Measurements from ENCODE around the gene SEMA3D. TPM values are rescaled to one million over a fixed set of nuclear protein-coding genes. Genes with fewer than 3 reads are reported as not detected.

Gene SEMA3D
- total and polyA plus RNA-seq, 2 of the 4 experiments (the other 2 are of a cell fraction) = 2.9 to 13.6 TPM

DNA sequence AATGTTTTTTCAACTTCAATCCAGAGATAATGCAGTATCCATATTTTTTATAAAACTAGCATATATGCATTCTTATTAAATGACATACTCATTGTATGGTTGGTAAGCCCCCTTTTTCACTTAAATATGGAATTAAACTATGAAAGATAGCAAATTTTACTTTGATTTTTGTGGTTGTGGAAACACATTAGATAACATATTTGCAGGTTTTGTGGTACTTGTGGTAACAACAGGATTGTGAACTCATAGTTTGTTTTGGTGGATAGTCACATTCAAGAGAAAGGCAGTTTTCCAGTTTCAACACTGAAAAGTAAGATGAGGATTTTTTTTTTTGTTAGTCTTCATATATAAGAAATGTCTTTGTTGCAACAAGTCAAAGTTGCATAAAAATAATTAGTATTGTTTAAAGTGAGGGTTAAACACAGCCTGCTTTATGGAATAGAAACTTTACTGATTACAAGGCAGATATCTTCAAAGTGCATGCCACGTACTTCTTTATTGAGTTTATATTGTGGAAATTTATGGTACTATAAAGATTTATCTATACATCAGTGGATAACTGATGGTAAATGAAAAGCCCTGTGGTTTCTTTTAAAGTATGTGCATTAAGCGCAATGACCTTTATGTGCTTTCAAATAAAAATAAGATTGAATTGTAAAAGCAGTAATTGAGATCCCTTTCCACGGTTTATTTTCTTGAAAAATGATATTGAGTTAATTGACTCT lies 39.7 kb upstream of the SEMA3D start:
- Histone ChIP-seq H3K79me1 (ENCODE audit: low read depth in 1 of 2, low read length in 2 of 2) (no peaks in the 10 kb centered on the region), H3K4ac (ENCODE audit: low read depth, low read length) (no peak overlapping the region), H2AK5ac (ENCODE audit: low read depth, low read length) (no peak overlapping the region), H3K14ac (replicated peaks; ENCODE audit: low read depth, low read length) (no peak overlapping the region), H3K18ac (ENCODE audit: low read depth, low read length) (no peak overlapping the region), H3K56ac (ENCODE audit: extremely low read depth, insufficient read depth, low read length) (no peak overlapping the region), H3K4me3 (ENCODE audit: insufficient read depth, low read depth, low read length) (no peak overlapping the region), H4K5ac (ENCODE audit: low read depth, low read length) (no peak overlapping the region), H3K36me3 (ENCODE audit: control insufficient read depth, insufficient read depth, low read length) (no peaks in the 10 kb centered on the region), H2AK9ac (replicated peaks; ENCODE audit: low read depth, low read length, poor library complexity) (no peak overlapping the region), H3K27ac (ENCODE audit: insufficient read depth, low read length) (no peak overlapping the region), H3K4me1 (ENCODE audit: control insufficient read depth, insufficient read depth, low read length) (peaks cover 2% of the 10 kb centered on the region; the same call in 1 of the 2 replicates), H2BK20ac (ENCODE audit: low read depth, low read length) (no peak overlapping the region), H2BK5ac (ENCODE audit: low read depth, low read length, poor library complexity, severe bottlenecking) (no peak overlapping the region), H3K9me3 (ENCODE audit: control insufficient read depth, insufficient read depth, low read length) (no peaks in the 10 kb centered on the region), H3K9me1 (ENCODE audit: insufficient read depth, low read length) (no peaks in the 10 kb centered on the region), H2BK15ac (ENCODE audit: low read depth, low read length) (no peak overlapping the region), H3K4me2 (ENCODE audit: low read depth, low read length) (no peak overlapping the region), H3K27me3 (ENCODE audit: control insufficient read depth, insufficient read depth, low read length) (no peaks in the 10 kb centered on the region), H2BK120ac (ENCODE audit: low read depth, low read length) (no peak overlapping the region), H3K9ac (ENCODE audit: low read depth, low read length) (no peak overlapping the region), H4K91ac (ENCODE audit: insufficient read depth, low read depth, low read length) (no peak overlapping the region), H3K23ac (ENCODE audit: low read depth, low read length) (no peak overlapping the region), H2AFZ (replicated peaks; ENCODE audit: low read length, poor library complexity) (no peak overlapping the region), H4K20me1 (ENCODE audit: insufficient read depth, low read length) (no peaks in the 10 kb centered on the region), H4K8ac (ENCODE audit: low read depth in 2 of 2, low read length in 2 of 2) (no peak overlapping the region; a peak in 1 of 4 replicates)
- ATAC-seq (ENCODE audit: low read depth) = no peak
- WGBS, 2 experiments (ENCODE audit: extremely low coverage in 2 of 2, insufficient read length in 1 of 2) = no CpG with 5 or more reads among the region's 3 CpGs
- ChIA-PET CTCF (no interaction called here), POLR2A (ENCODE audit: unreplicated experiment) (no interaction called here)
- intact Hi-C loops (cut with micrococcal nuclease) = no loop called here
- no TSS peak for BruUV-seq (replicated peaks)
- dilution Hi-C loops (cut with HindIII; ENCODE audit: low sequenced_read_pairs, unreplicated experiment) = no loop called here
- TF ChIP-seq BHLHE40 (IDR thresholded peaks at IDR 0.05; ENCODE audit: low read depth, low read length) (no peak), FOS (IDR thresholded peaks at IDR 0.05; ENCODE audit: low read depth, low read length) (no peak)
- DNase-seq = peak; percentile 38
- in situ Hi-C loops (cut with MboI; ENCODE audit: low sequenced_read_pairs) = no loop called here
